ENCODE results near the gene RAB6B.

- TF ChIP-seq CTCF (IDR thresholded peaks at IDR 0.05; ENCODE audit: insufficient read depth, low read length) (no peak), REST (IDR thresholded peaks at IDR 0.05; ENCODE audit: insufficient replicate concordance, low read depth) (no peak), POLR2AphosphoS5 (IDR thresholded peaks at IDR 0.05; ENCODE audit: low read depth) (no peak), SPI1 (IDR thresholded peaks at IDR 0.05; ENCODE audit: borderline replicate concordance, low read depth) (no peak)
Measured at GRCh38 chr3:133870822-133871221, 24.9 kb downstream of the RAB6B start.

Data from HL-60 (cell line).